Astrocyte (in vitro differentiated cells and primary cell): ENCODE data around the gene C20orf204. TPM values are rescaled to one million over a fixed set of nuclear protein-coding genes. Genes with fewer than 3 reads are reported as not detected.
A peak's percentile ranks its signal among the peaks of the same experiment; 100 is the strongest.

Source experiments
- DNase-seq: peaks from one replicate; pipeline ENCODE4 v3.0.0-alpha.2; 2010; ENCODE audit warnings: low read depth
- FAIRE-seq: peaks from 2 replicates; lab custom pipeline; 2011; peaks lifted over from hg19 to GRCh38; lab: Jason Lieb, UNC
- H2AFZ ChIP-seq: 2 replicates; pipeline ENCODE4 v1.6.0; 2012; ENCODE audit warnings: low read depth, low read length, inconsistent platforms
- H3K27ac ChIP-seq: 2 replicates; pipeline ENCODE4 v1.5.1; 2011; ENCODE audit warnings: low read depth, low read length, inconsistent platforms
- H3K27me3 ChIP-seq: 2 replicates; pipeline ENCODE4 v1.6.0; 2011; ENCODE audit warnings: low read length, inconsistent platforms; ENCODE audit not compliant: insufficient read depth
- H3K36me3 ChIP-seq: 2 replicates; pipeline ENCODE4 v1.5.1; 2011; ENCODE audit warnings: low read length, inconsistent platforms; ENCODE audit not compliant: insufficient read depth
- H3K4me1 ChIP-seq: 2 replicates; pipeline ENCODE4 v1.5.1; 2011; ENCODE audit warnings: low read length, inconsistent platforms; ENCODE audit not compliant: insufficient read depth
- H3K4me2 ChIP-seq: 2 replicates; pipeline ENCODE4 v1.6.0; 2012; ENCODE audit warnings: low read length, inconsistent platforms
- H3K4me3 ChIP-seq: 2 replicates; pipeline ENCODE4 v1.5.1; 2011; ENCODE audit warnings: low read depth, mild to moderate bottlenecking, low read length, inconsistent platforms; ENCODE audit not compliant: insufficient read depth
- H3K79me2 ChIP-seq: 2 replicates; pipeline ENCODE4 v1.6.0; 2012; ENCODE audit warnings: mild to moderate bottlenecking, low read length, inconsistent platforms; ENCODE audit not compliant: insufficient read depth
- H3K9ac ChIP-seq: 2 replicates; pipeline ENCODE4 v1.6.0; 2012; ENCODE audit warnings: mild to moderate bottlenecking, low read length, inconsistent platforms
- H3K9me3 ChIP-seq: 2 replicates; pipeline ENCODE4 v1.5.1; 2012; ENCODE audit warnings: low read depth, mild to moderate bottlenecking, low read length, inconsistent platforms; ENCODE audit not compliant: insufficient read depth
- H4K20me1 ChIP-seq: 2 replicates; pipeline ENCODE4 v1.6.0; 2012; ENCODE audit warnings: low read length, inconsistent platforms; ENCODE audit not compliant: insufficient read depth
- H3K27ac Mint-ChIP-seq: one replicate; pipeline ENCODE4 v1.8.0; 2021; ENCODE audit warnings: mild to moderate bottlenecking, mixed read lengths; ENCODE audit not compliant: unreplicated experiment
- H3K27me3 Mint-ChIP-seq: one replicate; pipeline ENCODE4 v1.8.0; 2021; ENCODE audit warnings: low read depth, mixed read lengths; ENCODE audit not compliant: unreplicated experiment
- H3K36me3 Mint-ChIP-seq: one replicate; pipeline ENCODE4 v1.8.0; 2021; ENCODE audit warnings: low read depth, mixed read lengths; ENCODE audit not compliant: unreplicated experiment
- H3K4me1 Mint-ChIP-seq: one replicate; pipeline ENCODE4 v1.8.0; 2021; ENCODE audit warnings: low read depth, mixed read lengths; ENCODE audit not compliant: unreplicated experiment
- H3K4me3 Mint-ChIP-seq: one replicate; pipeline ENCODE4 v1.8.0; 2021; ENCODE audit warnings: mild to moderate bottlenecking, moderate library complexity, mixed read lengths; ENCODE audit not compliant: unreplicated experiment
- H3K9me3 Mint-ChIP-seq: one replicate; pipeline ENCODE4 v1.8.0; 2021; ENCODE audit warnings: mild to moderate bottlenecking, mixed read lengths; ENCODE audit not compliant: unreplicated experiment
- CTCF ChIP-seq: IDR thresholded peaks from 2 replicates; pipeline ENCODE4 v1.5.1; 2011; ENCODE audit warnings: low read depth, mild to moderate bottlenecking, inconsistent platforms, low read length, moderate library complexity; ENCODE audit not compliant: insufficient read depth
- EZH2 ChIP-seq: IDR thresholded peaks from 2 replicates; pipeline ENCODE4 v1.6.1; 2012; ENCODE audit warnings: mild to moderate bottlenecking, low read length, inconsistent platforms; ENCODE audit not compliant: insufficient read depth
- total RNA-seq: library from RNA; stranded (reverse); gene quantifications from 2 replicates; pipeline ENCODE4 v1.2.1, GENCODE V29; 2021

The C20orf204 gene
- total RNA-seq, 1 donor from 2014 or later, result 0.75 TPM

DNA sequence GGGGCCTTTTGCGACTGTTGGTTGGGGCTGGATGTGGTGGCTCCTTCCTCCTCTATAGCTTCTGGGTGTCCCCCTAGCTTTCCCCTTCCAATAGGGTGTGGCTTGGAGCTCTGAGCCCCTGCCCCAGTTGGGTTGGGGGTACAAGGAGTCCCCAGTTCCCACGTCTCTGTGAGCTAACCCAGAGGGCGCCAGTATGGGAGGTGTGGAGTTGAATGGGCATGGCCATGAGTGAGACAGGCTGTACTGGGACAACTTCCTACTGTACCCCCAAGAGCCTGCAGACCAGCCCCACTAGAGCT, 1.2 kb downstream of the C20orf204 start:
- peaks cover 7% of the 10 kb centered on the region for H3K4me1 Mint-ChIP-seq
- Histone ChIP-seq H3K9ac (no peak overlapping the region), H3K36me3 (no peaks in the 10 kb centered on the region), H3K4me3 (no peak overlapping the region), H3K4me1 (peaks cover 3% of the 10 kb centered on the region), H2AFZ (no peak overlapping the region), H3K27ac (no peak overlapping the region), H3K4me2 (no peak overlapping the region), H3K79me2 (no peaks in the 10 kb centered on the region), H4K20me1 (peaks cover 32% of the 10 kb centered on the region), H3K9me3 (no peaks in the 10 kb centered on the region), H3K27me3 (peaks cover 31% of the 10 kb centered on the region)
- H3K27me3 Mint-ChIP-seq, result peaks cover 14% of the 10 kb centered on the region
- DNase-seq (no peak), FAIRE-seq (no peak)
- no peak for TF ChIP-seq CTCF
- H3K9me3 Mint-ChIP-seq, result peaks cover 2% of the 10 kb centered on the region
- no peak overlapping the region for H3K27ac Mint-ChIP-seq
- peaks cover 9% of the 10 kb centered on the region for H3K36me3 Mint-ChIP-seq
- no peak overlapping the region for H3K4me3 Mint-ChIP-seq

- peaks cover 9% of the 10 kb centered on the region for H3K36me3 Mint-ChIP-seq
- no peak overlapping the region for H3K27ac ChIP-seq
- no peaks in the 10 kb centered on the region for H3K36me3 ChIP-seq
- FAIRE-seq (no peak), DNase-seq (no peak)
- H3K27me3 ChIP-seq, result peaks cover 35% of the 10 kb centered on the region
- no peak overlapping the region for H3K4me3 ChIP-seq
- H2AFZ ChIP-seq, result no peak overlapping the region
- H3K4me2 ChIP-seq, result no peak overlapping the region
- no peaks in the 10 kb centered on the region for H3K79me2 ChIP-seq
- H3K9ac ChIP-seq, result no peak overlapping the region
- H3K27ac Mint-ChIP-seq, result peak overlapping the region; percentile 26
- H3K27me3 Mint-ChIP-seq, result peaks cover 14% of the 10 kb centered on the region
- H3K4me1 ChIP-seq, result peaks cover 3% of the 10 kb centered on the region
- H3K4me1 Mint-ChIP-seq, result peaks cover 7% of the 10 kb centered on the region
- peaks cover 32% of the 10 kb centered on the region for H4K20me1 ChIP-seq
- peaks cover 2% of the 10 kb centered on the region for H3K9me3 Mint-ChIP-seq
- TF ChIP-seq EZH2 (peak; percentile 63), CTCF (no peak)
- H3K4me3 Mint-ChIP-seq, result no peak overlapping the region
- H3K9me3 ChIP-seq, result no peaks in the 10 kb centered on the region
Observed at GRCh38 chr20:64037498-64038213, 1.7 kb downstream of the C20orf204 start.

GRCh38 chr20:64038224-64038564, 2.2 kb downstream of the C20orf204 start:
- Mint-ChIP-seq H3K4me3 (no peak overlapping the region), H3K27ac (no peak overlapping the region), H3K9me3 (peaks cover 2% of the 10 kb centered on the region), H3K36me3 (peaks cover 9% of the 10 kb centered on the region), H3K27me3 (peaks cover 15% of the 10 kb centered on the region), H3K4me1 (peaks cover 7% of the 10 kb centered on the region)
- peaks cover 35% of the 10 kb centered on the region for H3K27me3 ChIP-seq
- TF ChIP-seq EZH2 (peak; percentile 66), CTCF (no peak)
- no peaks in the 10 kb centered on the region for H3K36me3 ChIP-seq
- FAIRE-seq (no peak), DNase-seq (no peak)
- H3K4me3 ChIP-seq, result no peak overlapping the region
- no peak overlapping the region for H2AFZ ChIP-seq
- no peaks in the 10 kb centered on the region for H3K9me3 ChIP-seq
- peaks cover 32% of the 10 kb centered on the region for H4K20me1 ChIP-seq
- no peak overlapping the region for H3K9ac ChIP-seq
- no peaks in the 10 kb centered on the region for H3K79me2 ChIP-seq
- peaks cover 3% of the 10 kb centered on the region for H3K4me1 ChIP-seq
- no peak overlapping the region for H3K27ac ChIP-seq
- peak overlapping the region; percentile 80 for H3K4me2 ChIP-seq
